GM18498 (cell line): ENCODE results near the gene CCDC8.
"Not testable (repeated sequence)": the region's sequence is repeated elsewhere in the genome, so short reads cannot be mapped to it uniquely, and the experiment has no call there.

Source experiments
- ATAC-seq: cut with Tn5 transposase; IDR thresholded peaks from one replicate; pipeline ENCODE4 v1.9.1; 2021; ENCODE audit warnings: mild to moderate bottlenecking, moderate library complexity; ENCODE audit not compliant: unreplicated experiment

The CCDC8 gene

GRCh38 chr19:46383171-46383815, 30.1 kb downstream of the CCDC8 start:
- no peak for ATAC-seq

GRCh38 chr19:46381756-46382345, 31.5 kb downstream of the CCDC8 start:
- ATAC-seq, result no peak

- no peak for ATAC-seq
These were observed 32.0 kb downstream of the CCDC8 start for GRCh38 chr19:46381346-46381745.

- ATAC-seq, result no peak
These were observed 32.7 kb downstream of the CCDC8 start for GRCh38 chr19:46380690-46381089.

GRCh38 chr19:46378268-46378667, 35.1 kb downstream of the CCDC8 start:
- ATAC-seq, result no peak

GRCh38 chr19:46376241-46377153, 36.9 kb downstream of the CCDC8 start:
- ATAC-seq, result no peak

- ATAC-seq, result not testable (repeated sequence)
These were observed 37.8 kb downstream of the CCDC8 start for GRCh38 chr19:46375476-46376067.

GRCh38 chr19:46374536-46375475, 38.6 kb downstream of the CCDC8 start:
- ATAC-seq, result no peak

- ATAC-seq, result no peak
These were observed 39.6 kb downstream of the CCDC8 start for GRCh38 chr19:46373491-46374359.

GRCh38 chr19:46372901-46373490, 40.4 kb downstream of the CCDC8 start:
- no peak for ATAC-seq

GRCh38 chr19:46371371-46371901, 41.9 kb downstream of the CCDC8 start:
- no peak for ATAC-seq

- no peak for ATAC-seq
These were observed 43.5 kb downstream of the CCDC8 start for GRCh38 chr19:46369817-46370216.

- ATAC-seq, result no peak
These were observed 45.2 kb downstream of the CCDC8 start for GRCh38 chr19:46368116-46368515.

GRCh38 chr19:46367426-46367825, 45.9 kb downstream of the CCDC8 start:
- ATAC-seq, result no peak

- ATAC-seq, result no peak
These were observed 46.6 kb downstream of the CCDC8 start for GRCh38 chr19:46366620-46367292.

GRCh38 chr19:46365561-46365960, 47.8 kb downstream of the CCDC8 start:
- no peak for ATAC-seq

- ATAC-seq, result no peak
These were observed 49.0 kb downstream of the CCDC8 start for GRCh38 chr19:46364359-46364758.

GRCh38 chr19:46361915-46362314, 51.4 kb downstream of the CCDC8 start:
- no peak for ATAC-seq
